GM12878 (cell line): Measurements from ENCODE around the gene AKAP13. TPM values are rescaled to one million over a fixed set of nuclear protein-coding genes. Genes with fewer than 3 reads are reported as not detected.

Source experiments
- ATAC-seq: fragments of 200-7000 bp; cut with Tn5 transposase; 3 replicates; pipeline ENCODE4 v1.9.1; 2020; ENCODE audit warnings: mild to moderate bottlenecking, moderate library complexity
- BruUV-seq: library from RNA; stranded (reverse); fragments of 400-500 nt; replicated peaks from 2 replicates; lab custom pipeline; 2021; lab: Mats Ljungman, UMichigan
- CTCF ChIA-PET: fragments of 300-600 bp; sonication (Branson Sonifier 250); formaldehyde crosslinking; extraction: SDS; loops from one replicate; lab custom pipeline; 2021; ENCODE audit warnings: inconsistent platforms; lab: Yijun Ruan, JAX
- POLR2A ChIA-PET: fragments of 350-600 bp; formaldehyde crosslinking; extraction: SDS; loops from one replicate; lab custom pipeline; 2021; ENCODE audit warnings: inconsistent platforms; lab: Charles Lee
- RAD21 ChIA-PET: fragments of 300-600 bp; sonication (Branson Sonifier 250); formaldehyde crosslinking; loops from one replicate; lab custom pipeline; 2023; ENCODE audit warnings: antibody characterized with exemption; ENCODE audit not compliant: unreplicated experiment; lab: Charles Lee
- SMC1A ChIA-PET: fragments of 300-600 bp; sonication (Branson Sonifier 250); formaldehyde crosslinking; loops from one replicate; lab custom pipeline; 2023; ENCODE audit not compliant: unreplicated experiment, uncharacterized antibody; lab: Charles Lee
- DNase-seq: peaks from one replicate; pipeline ENCODE4 v3.0.0-alpha.2; 2011; ENCODE audit warnings: low read depth, low spot score
- FAIRE-seq: peaks from 3 replicates; lab custom pipeline; 2011; peaks lifted over from hg19 to GRCh38; lab: Jason Lieb, UNC
- H2AFZ ChIP-seq: 2 replicates; pipeline ENCODE4 v1.6.0; 2011; ENCODE audit warnings: low read depth, low read length, control low read depth; ENCODE audit not compliant: control insufficient read depth
- H3K27ac ChIP-seq: 2 replicates; pipeline ENCODE4 v1.5.1; 2011; ENCODE audit warnings: control low read depth; ENCODE audit not compliant: control insufficient read depth, insufficient read depth
- H3K27me3 ChIP-seq, 2 experiments: replicated peaks in 1 of 2; 2 replicates each; pipeline versions ENCODE4 v1.6.0 to v1.6.1; 2011; ENCODE audit warnings: low read length in 1 of 2; ENCODE audit not compliant: control insufficient read depth in 2 of 2, insufficient read depth in 2 of 2
- H3K36me3 ChIP-seq, 2 experiments: 2 replicates each; pipeline ENCODE4 v1.5.1; 2011; ENCODE audit warnings: low read length in 1 of 2; ENCODE audit not compliant: control insufficient read depth in 2 of 2, insufficient read depth in 2 of 2
- H3K4me1 ChIP-seq: 2 replicates; pipeline ENCODE4 v1.6.1; 2011; ENCODE audit warnings: mild to moderate bottlenecking, low read length, moderate library complexity, mixed read lengths; ENCODE audit not compliant: control insufficient read depth, insufficient read depth
- H3K4me2 ChIP-seq: 2 replicates; pipeline ENCODE4 v1.6.0; 2011; ENCODE audit warnings: control low read depth; ENCODE audit not compliant: control insufficient read depth, insufficient read depth
- H3K4me3 ChIP-seq: fragments of 200-600 bp; sonication (generic); 2 replicates; pipeline ENCODE4 v1.5.1; 2016
- H3K79me2 ChIP-seq: 2 replicates; pipeline ENCODE4 v1.6.0; 2011; ENCODE audit warnings: low read length; ENCODE audit not compliant: control insufficient read depth, insufficient read depth
- H3K9ac ChIP-seq: 2 replicates; pipeline ENCODE4 v1.8.0; 2011; ENCODE audit warnings: low read length, control low read depth, mixed read lengths; ENCODE audit not compliant: control insufficient read depth, insufficient read depth
- H3K9me3 ChIP-seq: replicated peaks from 3 replicates; pipeline ENCODE4 v1.5.1; 2011; ENCODE audit warnings: mild to moderate bottlenecking, low read length; ENCODE audit not compliant: control insufficient read depth, insufficient read depth
- H4K20me1 ChIP-seq: 2 replicates; pipeline ENCODE4 v1.6.0; 2011; ENCODE audit not compliant: control insufficient read depth, insufficient read depth
- MYB ChIP-seq: fragments of 150-350 bp; IDR thresholded peaks from 2 replicates; pipeline ENCODE4 v1.6.1; 2014; ENCODE audit warnings: mild to moderate bottlenecking, low read depth, low read length, borderline replicate concordance
- NFIC ChIP-seq: IDR thresholded peaks from 2 replicates; pipeline ENCODE4 v1.6.1; 2012; ENCODE audit warnings: low read depth, mild to moderate bottlenecking, inconsistent platforms, low read length, moderate library complexity
- SREBF2 ChIP-seq: IDR thresholded peaks from 2 replicates; pipeline ENCODE4 v1.6.1; 2012; ENCODE audit warnings: mild to moderate bottlenecking, low read length
- WGBS: methylation state at CpG from one replicate; pipeline ENCODE4 v1.1.6; 2016; ENCODE audit warnings: low lambda C conversion rate; ENCODE audit not compliant: insufficient replicate concordance, insufficient coverage; ENCODE audit errors: missing lambda C conversion rate; 5-methylcytosine and 5-hydroxymethylcytosine counted together
- in situ Hi-C: fragments of 300-500 bp; cut with MboI; formaldehyde crosslinking; loops from 9 replicates; pipeline ENCODE4 v1.14.3; 2018; ENCODE audit warnings: mixed read lengths
- intact Hi-C: fragments of 100-400 bp; cut with micrococcal nuclease; formaldehyde crosslinking; loops from one replicate; pipeline ENCODE4 v1.14.2; 2022; ENCODE audit not compliant: unreplicated experiment
- polyA plus RNA-seq, 11 experiments: library from polyadenylated mRNA; depleted of rRNA in 4 of 11; unstranded in 6 of 11; stranded (reverse) in 5 of 11; fragments of >200 nt; fragmentation: Nextera tagmentation in 4 of 11; fragmentation: Illumina TruSeq in 1 of 11; extraction: Ambion mirVana in 4 of 11; extraction: Trizol in 1 of 11; gene quantifications; 1 replicate in 1 of 11; 2 replicates in 10 of 11; pipeline versions ENCODE4 v1.2.1 to v1.2.3, GENCODE V29; 2011 to 2016; ENCODE audit warnings: inconsistent platforms in 2 of 11, missing spikeins in 2 of 11, low read depth in 1 of 11
- total RNA-seq, 4 experiments: library from RNA; depleted of rRNA in 3 of 4; stranded (reverse); fragments of >200 nt in 3 of 4; fragmentation: Illumina TruSeq in 1 of 4; extraction: Trizol in 1 of 4; gene quantifications; 2 replicates each; pipeline versions ENCODE4 v1.2.1 to v1.2.3, GENCODE V29; 2013 to 2021
- TF ChIP-seq, protein P1 (sequence below): fragments of 450-650 bp; formaldehyde crosslinking; IDR thresholded peaks from 2 replicates; pipeline ENCODE4 v1.4.0; 2022; ENCODE audit warnings: mild to moderate bottlenecking, moderate library complexity

The AKAP13 gene
- total and polyA plus RNA-seq, 10 of the 15 experiments (the other 5 are each of a cell fraction or from before 2014, with no cell fraction given), result 14.4 to 74.9 (median 55.1) TPM

- no TSS peak for BruUV-seq
- Histone ChIP-seq H3K36me3 (peaks cover 0 to 8% of the 10 kb centered on the region in 2 experiments; a peak in 2 of 4 replicates), H2AFZ (no peak overlapping the region), H3K27ac (no peak overlapping the region), H3K4me1 (peaks cover 25% of the 10 kb centered on the region), H3K9ac (no peak overlapping the region), H3K4me2 (no peak overlapping the region), H3K4me3 (no peak overlapping the region), H3K27me3 (no peaks in the 10 kb centered on the region), H3K79me2 (no peaks in the 10 kb centered on the region), H4K20me1 (peaks cover 6% of the 10 kb centered on the region; the same call in 1 of the 2 replicates), H3K9me3 (no peaks in the 10 kb centered on the region)
- no peak for ATAC-seq
- no peak for DNase-seq
- ChIA-PET SMC1A (interaction anchor here (1.2 to 2.1 kb wide), 5 partner anchors 12 to 69 kb away, joined by 3 to 5 read pairs (median 5); no protein-coding TSS in a partner anchor), POLR2A (interaction anchor here (0.9 kb wide), 1 partner anchor 18 kb away, joined by 3 read pairs; no protein-coding TSS in a partner anchor), CTCF (interaction anchor here (0.6 to 2.6 kb wide), 6 partner anchors 9 to 100 kb away, joined by 3 to 9 read pairs (median 3); no protein-coding TSS in a partner anchor), RAD21 (no interaction called here)
- 88% methylated on average over 6 of the region's 6 CpGs for WGBS
- intact Hi-C loops (no loop called here), in situ Hi-C loops (no loop called here)
- TF ChIP-seq SREBF2, result no peak
- no peak for TF ChIP-seq NFIC
- TF ChIP-seq, protein P1, sequence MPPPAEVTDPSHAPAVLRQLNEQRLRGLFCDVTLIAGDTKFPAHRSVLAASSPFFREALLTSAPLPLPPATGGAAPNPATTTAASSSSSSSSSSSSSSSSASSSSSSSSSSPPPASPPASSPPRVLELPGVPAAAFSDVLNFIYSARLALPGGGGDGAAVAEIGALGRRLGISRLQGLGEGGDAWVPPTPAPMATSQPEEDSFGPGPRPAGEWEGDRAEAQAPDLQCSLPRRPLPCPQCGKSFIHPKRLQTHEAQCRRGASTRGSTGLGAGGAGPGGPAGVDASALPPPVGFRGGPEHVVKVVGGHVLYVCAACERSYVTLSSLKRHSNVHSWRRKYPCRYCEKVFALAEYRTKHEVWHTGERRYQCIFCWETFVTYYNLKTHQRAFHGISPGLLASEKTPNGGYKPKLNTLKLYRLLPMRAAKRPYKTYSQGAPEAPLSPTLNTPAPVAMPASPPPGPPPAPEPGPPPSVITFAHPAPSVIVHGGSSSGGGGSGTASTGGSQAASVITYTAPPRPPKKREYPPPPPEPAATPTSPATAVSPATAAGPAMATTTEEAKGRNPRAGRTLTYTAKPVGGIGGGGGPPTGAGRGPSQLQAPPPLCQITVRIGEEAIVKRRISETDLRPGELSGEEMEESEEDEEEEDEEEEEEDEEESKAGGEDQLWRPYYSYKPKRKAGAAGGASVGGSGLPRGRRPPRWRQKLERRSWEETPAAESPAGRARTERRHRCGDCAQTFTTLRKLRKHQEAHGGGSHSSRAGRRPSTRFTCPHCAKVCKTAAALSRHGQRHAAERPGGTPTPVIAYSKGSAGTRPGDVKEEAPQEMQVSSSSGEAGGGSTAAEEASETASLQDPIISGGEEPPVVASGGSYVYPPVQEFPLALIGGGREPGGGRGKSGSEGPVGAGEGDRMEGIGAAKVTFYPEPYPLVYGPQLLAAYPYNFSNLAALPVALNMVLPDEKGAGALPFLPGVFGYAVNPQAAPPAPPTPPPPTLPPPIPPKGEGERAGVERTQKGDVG, result no peak
- no peak for TF ChIP-seq MYB
- TF ChIP-seq, all 136 proteins: peak for 0
- FAIRE-seq, result no peak
Measured at GRCh38 chr15:85557385-85557784, 177.0 kb downstream of the AKAP13 start.
